Suprapubic skin (tissue), 4 donors: ENCODE data around the gene AMTN. TPM values are rescaled to one million over a fixed set of nuclear protein-coding genes. Genes with fewer than 3 reads are reported as not detected.
"Not testable (repeated sequence)": the region's sequence is repeated elsewhere in the genome, so short reads cannot be mapped to it uniquely, and the experiment has no call there.

Source experiments
- DNase-seq, 2 donors: peaks; one replicate each; pipeline ENCODE4 v3.0.0-alpha.2; 2019; ENCODE audit warnings: low spot score in 2 of 2
- H3K27ac ChIP-seq: fragments of 200-600 bp; sonication (generic); one replicate; pipeline ENCODE4 v1.5.1; 2019
- H3K27me3 ChIP-seq: fragments of 200-600 bp; sonication (generic); one replicate; pipeline ENCODE4 v1.5.1; 2019
- H3K36me3 ChIP-seq: fragments of 200-600 bp; sonication (generic); one replicate; pipeline ENCODE4 v1.5.1; 2019
- H3K4me1 ChIP-seq: fragments of 200-600 bp; sonication (generic); one replicate; pipeline ENCODE4 v1.5.1; 2019
- H3K4me3 ChIP-seq: fragments of 200-600 bp; sonication (generic); one replicate; pipeline ENCODE4 v1.5.1; 2019; ENCODE audit warnings: mild to moderate bottlenecking
- H3K9me3 ChIP-seq: fragments of 200-600 bp; sonication (generic); one replicate; pipeline ENCODE4 v1.5.1; 2019
- EP300 ChIP-seq: sonication (generic); formaldehyde crosslinking; IDR thresholded peaks from one replicate; pipeline ENCODE4 v1.6.1; 2017; ENCODE audit warnings: antibody characterized with exemption
- POLR2A ChIP-seq, 2 donors: fragments of 450-650 bp; IDR thresholded peaks; one replicate each; pipeline ENCODE4 v1.6.1; 2017; ENCODE audit warnings: antibody characterized with exemption in 2 of 2, mild to moderate bottlenecking in 2 of 2, moderate library complexity in 2 of 2
- POLR2AphosphoS5 ChIP-seq, 3 donors: sonication (generic); formaldehyde crosslinking; IDR thresholded peaks; one replicate each; pipeline ENCODE4 v1.6.1; 2017; ENCODE audit warnings: antibody characterized with exemption in 3 of 3
- WGBS: methylation state at CpG from one replicate; pipeline ENCODE4 v1.1.5; 2018; 5-methylcytosine and 5-hydroxymethylcytosine counted together
- total RNA-seq, 4 donors: library from RNA; depleted of rRNA; stranded (reverse); fragments of >200 nt; gene quantifications; one replicate each; pipeline ENCODE4 v1.1.0, GENCODE V29; 2016
- TF ChIP-seq, protein P1 (sequence below), 2 donors: fragments of 200-600 bp in 1 of 2; fragments of 450-650 bp in 1 of 2; sonication (generic) in 1 of 2; IDR thresholded peaks; one replicate each; pipeline ENCODE4 v1.5.1; 2016 to 2019; ENCODE audit warnings: antibody characterized with exemption in 2 of 2, mild to moderate bottlenecking in 1 of 2, moderate library complexity in 1 of 2

Gene AMTN, protein sequence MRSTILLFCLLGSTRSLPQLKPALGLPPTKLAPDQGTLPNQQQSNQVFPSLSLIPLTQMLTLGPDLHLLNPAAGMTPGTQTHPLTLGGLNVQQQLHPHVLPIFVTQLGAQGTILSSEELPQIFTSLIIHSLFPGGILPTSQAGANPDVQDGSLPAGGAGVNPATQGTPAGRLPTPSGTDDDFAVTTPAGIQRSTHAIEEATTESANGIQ
- total RNA-seq: under 1 TPM in 2 of 4 donors, not detected in 2; 0.79 to 0.83 TPM

DNA sequence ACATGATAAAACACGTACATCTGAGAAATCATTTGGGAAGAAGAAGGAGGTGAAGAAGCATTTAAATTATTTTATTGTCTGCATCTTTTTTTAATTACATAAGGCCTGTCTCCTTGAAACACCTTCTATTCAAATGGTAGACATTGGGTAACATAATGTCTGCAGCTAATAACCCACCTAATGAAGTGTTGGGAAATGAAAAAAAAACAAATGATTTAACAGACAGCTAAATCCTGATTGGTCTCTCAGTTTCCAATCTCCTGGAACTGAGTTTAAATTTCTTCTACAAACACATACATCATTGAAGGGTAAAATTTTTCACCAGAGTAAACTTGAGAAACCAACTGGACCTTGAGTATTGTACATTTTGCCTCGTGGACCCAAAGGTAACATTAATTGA lies at the start of gene AMTN:
Gene AMTN, plus strand, starts transcription at position 301 of the 400 bp plus-strand sequence. CDS start 209 bp downstream, outside the sequence.
- whole genome bisulfite sequencing: 62% methylated on average over 2 of the region's 2 CpGs
- Histone ChIP-seq H3K36me3 (no peaks in the 10 kb centered on the region), H3K27ac (no peak within 1 kb of the TSS), H3K27me3 (no peaks in the 10 kb centered on the region), H3K4me3 (no peak within 1 kb of the TSS), H3K4me1 (peaks cover 8% of the 10 kb centered on the region), H3K9me3 (no peaks in the 10 kb centered on the region)
- TF ChIP-seq POLR2A (IDR thresholded peaks at IDR 0.05): no peak
- TF ChIP-seq, protein P1, sequence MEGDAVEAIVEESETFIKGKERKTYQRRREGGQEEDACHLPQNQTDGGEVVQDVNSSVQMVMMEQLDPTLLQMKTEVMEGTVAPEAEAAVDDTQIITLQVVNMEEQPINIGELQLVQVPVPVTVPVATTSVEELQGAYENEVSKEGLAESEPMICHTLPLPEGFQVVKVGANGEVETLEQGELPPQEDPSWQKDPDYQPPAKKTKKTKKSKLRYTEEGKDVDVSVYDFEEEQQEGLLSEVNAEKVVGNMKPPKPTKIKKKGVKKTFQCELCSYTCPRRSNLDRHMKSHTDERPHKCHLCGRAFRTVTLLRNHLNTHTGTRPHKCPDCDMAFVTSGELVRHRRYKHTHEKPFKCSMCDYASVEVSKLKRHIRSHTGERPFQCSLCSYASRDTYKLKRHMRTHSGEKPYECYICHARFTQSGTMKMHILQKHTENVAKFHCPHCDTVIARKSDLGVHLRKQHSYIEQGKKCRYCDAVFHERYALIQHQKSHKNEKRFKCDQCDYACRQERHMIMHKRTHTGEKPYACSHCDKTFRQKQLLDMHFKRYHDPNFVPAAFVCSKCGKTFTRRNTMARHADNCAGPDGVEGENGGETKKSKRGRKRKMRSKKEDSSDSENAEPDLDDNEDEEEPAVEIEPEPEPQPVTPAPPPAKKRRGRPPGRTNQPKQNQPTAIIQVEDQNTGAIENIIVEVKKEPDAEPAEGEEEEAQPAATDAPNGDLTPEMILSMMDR (IDR thresholded peaks at IDR 0.05): no peak
- no peak for DNase-seq

- no peak within 1 kb of the TSS for H3K27ac ChIP-seq
- TF ChIP-seq POLR2AphosphoS5 (IDR thresholded peaks at IDR 0.05) (no peak), EP300 (no peak), POLR2A (IDR thresholded peaks at IDR 0.05) (no peak)
- TF ChIP-seq, protein P1 (IDR thresholded peaks at IDR 0.05): no peak
- H3K4me1 ChIP-seq: no peaks in the 10 kb centered on the region
- no peak within 1 kb of the TSS for H3K4me3 ChIP-seq
- H3K27me3 ChIP-seq: no peaks in the 10 kb centered on the region
- 68% methylated on average over 4 of the region's 4 CpGs for WGBS
- DNase-seq: no peak
- H3K9me3 ChIP-seq: no peaks in the 10 kb centered on the region
- H3K36me3 ChIP-seq: no peaks in the 10 kb centered on the region
These were observed 46.5 kb upstream of the AMTN start, which contains the start of gene MUC7 for GRCh38 chr4:70471897-70472296. Gene MUC7, plus strand, starts transcription at chr4:70472197. Its CDS starts 1,825 bp downstream, at chr4:70474022.

DNA sequence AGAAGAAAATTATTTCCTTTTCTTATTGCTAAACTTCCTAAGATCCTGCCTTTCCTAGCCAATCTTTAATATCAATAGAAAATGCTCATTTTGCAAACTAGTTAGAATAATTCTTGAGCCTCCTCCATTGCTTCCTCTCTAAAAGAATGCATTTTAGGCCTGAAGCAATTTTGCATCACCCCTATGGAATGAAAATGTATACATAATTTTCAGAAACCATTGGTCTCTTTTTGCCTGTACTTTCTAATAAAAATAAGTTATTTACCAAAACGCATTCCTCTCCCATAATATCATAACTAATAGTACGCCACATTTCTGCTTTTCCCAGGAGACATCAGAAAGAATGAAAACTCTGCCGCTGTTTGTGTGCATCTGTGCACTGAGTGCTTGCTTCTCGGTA lies 44.7 kb upstream of the AMTN start:
- no peaks in the 10 kb centered on the region for H3K27me3 ChIP-seq
- H3K27ac ChIP-seq: no peak overlapping the region
- DNase-seq: no peak
- WGBS: 64% methylated on average over 4 of the region's 4 CpGs
- H3K36me3 ChIP-seq: no peaks in the 10 kb centered on the region
- H3K9me3 ChIP-seq: no peaks in the 10 kb centered on the region
- no peak overlapping the region for H3K4me3 ChIP-seq
- TF ChIP-seq POLR2AphosphoS5 (IDR thresholded peaks at IDR 0.05) (no peak), POLR2A (IDR thresholded peaks at IDR 0.05) (no peak), EP300 (no peak)
- TF ChIP-seq, protein P1 (IDR thresholded peaks at IDR 0.05): no peak
- H3K4me1 ChIP-seq: no peaks in the 10 kb centered on the region

- no peak overlapping the region for H3K4me3 ChIP-seq
- no peak for DNase-seq
- H3K27ac ChIP-seq: no peak overlapping the region
- H3K36me3 ChIP-seq: no peaks in the 10 kb centered on the region
- H3K9me3 ChIP-seq: no peaks in the 10 kb centered on the region
- WGBS: 65% methylated on average over 3 of the region's 3 CpGs
- no peak for TF ChIP-seq EP300
- no peak for TF ChIP-seq POLR2AphosphoS5 (IDR thresholded peaks at IDR 0.05)
- no peaks in the 10 kb centered on the region for H3K27me3 ChIP-seq
- no peaks in the 10 kb centered on the region for H3K4me1 ChIP-seq
These were observed 29.6 kb upstream of the AMTN start for GRCh38 chr4:70488748-70489147.

- Histone ChIP-seq H3K27me3 (no peaks in the 10 kb centered on the region), H3K9me3 (no peaks in the 10 kb centered on the region), H3K36me3 (no peaks in the 10 kb centered on the region), H3K4me1 (no peaks in the 10 kb centered on the region), H3K27ac (no peak overlapping the region), H3K4me3 (no peak overlapping the region)
- no peak for DNase-seq
- TF ChIP-seq, protein P1 (IDR thresholded peaks at IDR 0.05): no peak
- TF ChIP-seq POLR2A (IDR thresholded peaks at IDR 0.05) (no peak), EP300 (no peak), POLR2AphosphoS5 (IDR thresholded peaks at IDR 0.05) (no peak)
- WGBS: 77% methylated on average over 6 of the region's 6 CpGs
These were observed 22.1 kb upstream of the AMTN start for GRCh38 chr4:70496231-70496630.

- DNase-seq, H3K4me1 ChIP-seq, H3K4me3 ChIP-seq, H3K27me3 ChIP-seq, H3K9me3 ChIP-seq, H3K36me3 ChIP-seq, H3K27ac ChIP-seq: not testable (repeated sequence)
- 88% methylated on average over 8 of the region's 8 CpGs for WGBS
These were observed 16.5 kb upstream of the AMTN start for GRCh38 chr4:70501838-70502237.
